K562 (cell line): Measurements from ENCODE around the gene CDH2. TPM values are rescaled to one million over a fixed set of nuclear protein-coding genes. Genes with fewer than 3 reads are reported as not detected.

Experiments used
- ATAC-seq: fragments of 200-7000 bp; cut with Tn5 transposase; 3 replicates; pipeline ENCODE4 v1.9.1; 2020; ENCODE audit warnings: moderate library complexity
- BruUV-seq: library from RNA; stranded (reverse); fragments of 400-500 nt; replicated peaks from 2 replicates; lab custom pipeline; 2021; lab: Mats Ljungman, UMichigan
- CTCF ChIA-PET: fragments of 300-600 bp; formaldehyde crosslinking; extraction: SDS; loops from one replicate; lab custom pipeline; 2021; ENCODE audit warnings: low intra/inter-chr PET ratio; lab: Yijun Ruan, JAX
- POLR2A ChIA-PET: fragments of 300-600, 350-650 bp; sonication (Branson Sonifier 250); formaldehyde crosslinking; extraction: SDS; loops from one replicate; lab custom pipeline; 2021; ENCODE audit warnings: antibody characterized with exemption, inconsistent platforms; lab: Yijun Ruan, JAX
- DNase-seq, 4 experiments: peaks; one replicate each; pipeline versions ENCODE4 v3.0.0 to v3.0.0-alpha.2; 2011 to 2018; ENCODE audit warnings: low spot score in 3 of 4, mixed read lengths in 3 of 4; ENCODE audit errors: extremely low read depth in 1 of 4
- FAIRE-seq: peaks from 2 replicates; lab custom pipeline; 2011; peaks lifted over from hg19 to GRCh38; lab: Jason Lieb, UNC
- H2AFZ ChIP-seq: 2 replicates; pipeline ENCODE4 v1.6.0; 2011; ENCODE audit warnings: low read depth, low read length, control low read depth, inconsistent platforms
- H3K27ac ChIP-seq: fragments of 200-600 bp; 3 replicates; pipeline ENCODE4 v1.8.0; 2011; ENCODE audit warnings: low read depth, mild to moderate bottlenecking, control low read depth, inconsistent platforms, low read length, moderate library complexity, mixed read lengths; ENCODE audit errors: extremely low read depth
- H3K27me3 ChIP-seq, 2 experiments: fragments of 300-600 bp in 1 of 2; 2 replicates in 1 of 2; 3 replicates in 1 of 2; pipeline versions ENCODE4 v1.6.0 to v1.8.0; 2011; ENCODE audit warnings: inconsistent platforms in 2 of 2, low read length in 2 of 2, mild to moderate bottlenecking in 1 of 2, mixed read lengths in 1 of 2, moderate library complexity in 1 of 2; ENCODE audit not compliant: control insufficient read depth in 2 of 2, insufficient read depth in 2 of 2
- H3K36me3 ChIP-seq: fragments of 300-600 bp; 3 replicates; pipeline ENCODE4 v1.8.0; 2011; ENCODE audit warnings: mild to moderate bottlenecking, low read length, inconsistent platforms; ENCODE audit not compliant: control insufficient read depth, insufficient read depth
- H3K4me1 ChIP-seq, 2 experiments: fragments of 200-600 bp in 1 of 2; replicated peaks in 1 of 2; 2 replicates in 1 of 2; 3 replicates in 1 of 2; pipeline versions ENCODE4 v1.5.1 to v1.8.0; 2011; ENCODE audit warnings: inconsistent platforms in 2 of 2, low read length in 2 of 2, mild to moderate bottlenecking in 1 of 2, mixed read lengths in 1 of 2, moderate library complexity in 1 of 2; ENCODE audit not compliant: control insufficient read depth in 2 of 2, insufficient read depth in 2 of 2
- H3K4me2 ChIP-seq: 2 replicates; pipeline ENCODE4 v1.6.1; 2011; ENCODE audit warnings: low read length, control low read depth, inconsistent platforms, mixed read lengths; ENCODE audit not compliant: insufficient read depth
- H3K4me3 ChIP-seq: fragments of 200-600 bp; sonication (generic), shearing (Covaris generic); 2 replicates; pipeline ENCODE4 v1.5.1; 2016; ENCODE audit warnings: control low read depth, inconsistent platforms
- H3K79me2 ChIP-seq: fragments of 200-600 bp; 3 replicates; pipeline ENCODE4 v1.8.0; 2011; ENCODE audit warnings: low read length, inconsistent platforms; ENCODE audit not compliant: control insufficient read depth, insufficient read depth
- H3K9ac ChIP-seq, 2 experiments: 2 replicates each; pipeline versions ENCODE4 v1.6.0 to v1.6.1; 2011; ENCODE audit warnings: low read depth in 2 of 2, low read length in 2 of 2, control low read depth in 1 of 2, inconsistent platforms in 1 of 2, mild to moderate bottlenecking in 1 of 2, mixed read lengths in 1 of 2; ENCODE audit not compliant: insufficient read depth in 1 of 2
- H3K9me1 ChIP-seq: one replicate; pipeline ENCODE4 v1.6.0; 2011; ENCODE audit warnings: inconsistent platforms, mild to moderate bottlenecking, low read length, moderate library complexity; ENCODE audit not compliant: control insufficient read depth, insufficient read depth
- H3K9me3 ChIP-seq: replicated peaks from 2 replicates; pipeline ENCODE4 v1.5.1; 2011; ENCODE audit warnings: low read depth, low read length, inconsistent platforms; ENCODE audit not compliant: control insufficient read depth, insufficient read depth
- H4K20me1 ChIP-seq: replicated peaks from 2 replicates; pipeline ENCODE4 v1.6.1; 2011; ENCODE audit warnings: low read length, inconsistent platforms, mixed read lengths; ENCODE audit not compliant: control insufficient read depth, insufficient read depth
- CHD1 ChIP-seq: fragments of 200-600 bp; sonication (generic); IDR thresholded peaks from one replicate; pipeline ENCODE4 v1.6.1; 2012; ENCODE audit warnings: mild to moderate bottlenecking, moderate library complexity, low read length, inconsistent platforms
- DDX20 ChIP-seq: fragments of 450-650 bp; IDR thresholded peaks from 2 replicates; pipeline ENCODE4 v1.6.1; 2016; ENCODE audit warnings: missing genetic modification characterization, low read depth, mild to moderate bottlenecking, missing compliant biosample characterization, moderate library complexity
- GABPA ChIP-seq: fragments of 200-800 bp; sonication (Bioruptor generic); conservative IDR thresholded peaks from 2 replicates; pipeline ENCODE4 v1.6.1; 2016; ENCODE audit warnings: low read depth, missing genetic modification characterization, missing compliant biosample characterization
- GTF2E2 ChIP-seq: fragments of 200-800 bp; sonication (Bioruptor generic); IDR thresholded peaks from 2 replicates; pipeline ENCODE4 v1.6.1; 2016; ENCODE audit warnings: missing genetic modification characterization, missing compliant biosample characterization
- HBP1 ChIP-seq: fragments of 450-650 bp; formaldehyde crosslinking; IDR thresholded peaks from 2 replicates; pipeline ENCODE4 v1.4.0; 2022; ENCODE audit warnings: missing genetic modification characterization
- SP2 ChIP-seq: IDR thresholded peaks from 2 replicates; pipeline ENCODE4 v1.6.1; 2011; ENCODE audit warnings: mild to moderate bottlenecking, low read depth, low read length, moderate library complexity; ENCODE audit not compliant: poor library complexity, severe bottlenecking; ENCODE audit errors: extremely low read depth
- ZNF274 ChIP-seq: IDR thresholded peaks from 2 replicates; pipeline ENCODE4 v1.6.1; 2011; ENCODE audit warnings: low read depth, mild to moderate bottlenecking, low read length, moderate library complexity, borderline replicate concordance
- WGBS: fragments of 100-300 bp; shearing (Covaris generic); methylation state at CpG from one replicate; pipeline ENCODE4 v1.1.6; 2016; ENCODE audit warnings: low coverage, mixed read lengths; ENCODE audit not compliant: insufficient coverage; ENCODE audit errors: missing lambda C conversion rate; 5-methylcytosine and 5-hydroxymethylcytosine counted together
- in situ Hi-C: fragments of 300-500 bp; cut with MboI; formaldehyde crosslinking; loops from 4 replicates; pipeline ENCODE4 v1.15.0; 2018; ENCODE audit warnings: inconsistent platforms, mixed read lengths
- intact Hi-C: fragments of 100-400 bp; cut with micrococcal nuclease; formaldehyde crosslinking; loops from 2 replicates; pipeline ENCODE4 v1.14.2; 2022
- polyA plus RNA-seq, 8 experiments: library from polyadenylated mRNA; depleted of rRNA in 4 of 8; stranded (reverse) in 5 of 8; unstranded in 3 of 8; fragments of >200 nt; fragmentation: Nextera tagmentation in 2 of 8; fragmentation: Illumina TruSeq in 1 of 8; extraction: Ambion mirVana in 2 of 8; extraction: Trizol in 1 of 8; gene quantifications; 2 replicates each; pipeline versions ENCODE4 v1.2.1 to v1.2.3, GENCODE V29; 2011 to 2014; ENCODE audit warnings: inconsistent platforms in 1 of 8, missing spikeins in 1 of 8
- total RNA-seq, 7 experiments: library from RNA; depleted of rRNA in 6 of 7; stranded (reverse); fragments of >200 nt in 6 of 7; fragmentation: Illumina TruSeq in 2 of 7; extraction: Trizol in 2 of 7; gene quantifications; 2 replicates each; pipeline versions ENCODE4 v1.2.1 to v1.2.3, GENCODE V29; 2011 to 2021; ENCODE audit warnings: low replicate concordance in 1 of 7

CDH2 gene
- total and polyA plus RNA-seq, 9 of the 15 experiments (the other 6 are each of a cell fraction or from before 2014, with no cell fraction given), result 0.04 TPM; not detected in 8

- H3K4me2 ChIP-seq, result no peak overlapping the region
- BruUV-seq, result no TSS peak
- CTCF ChIA-PET, result no interaction called here
Measured at GRCh38 chr18:27942706-27943105, 234.2 kb downstream of the CDH2 start.

More at GRCh38 chr18:27942706-27943105, 234.2 kb downstream of the CDH2 start:
- under 1% methylated on average over 6 of the region's 6 CpGs for WGBS
- no peak overlapping the region for H3K27ac ChIP-seq
- H3K9me3 ChIP-seq, result no peaks in the 10 kb centered on the region
- no peak overlapping the region for H2AFZ ChIP-seq
- DNase-seq, result no peak
- TF ChIP-seq CHD1 (no peak), SP2 (no peak), GABPA (no peak), ZNF274 (no peak), DDX20 (tag) (no peak), GTF2E2 (tag) (no peak), HBP1 (CRISPR knock-in tag) (no peak)
- H4K20me1 ChIP-seq, result no peaks in the 10 kb centered on the region
- no peaks in the 10 kb centered on the region for H3K4me1 ChIP-seq
- POLR2A ChIA-PET, result no interaction called here
- H3K27me3 ChIP-seq, result no peaks in the 10 kb centered on the region
- H3K79me2 ChIP-seq, result no peaks in the 10 kb centered on the region
- FAIRE-seq, result no peak
- in situ Hi-C loops, result no loop called here
- ATAC-seq, result no peak
- H3K9ac ChIP-seq, result no peak overlapping the region
- no peak overlapping the region for H3K4me3 ChIP-seq
- H3K36me3 ChIP-seq, result no peaks in the 10 kb centered on the region
- H3K9me1 ChIP-seq, result no peaks in the 10 kb centered on the region
- intact Hi-C loops, result no loop called here
